Fibroblast of the conjunctiva (primary cell): ENCODE results near the gene UGT3A2.
"Not testable (repeated sequence)": the region's sequence is repeated elsewhere in the genome, so short reads cannot be mapped to it uniquely, and the experiment has no call there.

Source experiments
- DNase-seq: peaks from one replicate; pipeline ENCODE4 v3.0.0-alpha.2; 2010; ENCODE audit warnings: low read depth

UGT3A2 gene

DNA sequence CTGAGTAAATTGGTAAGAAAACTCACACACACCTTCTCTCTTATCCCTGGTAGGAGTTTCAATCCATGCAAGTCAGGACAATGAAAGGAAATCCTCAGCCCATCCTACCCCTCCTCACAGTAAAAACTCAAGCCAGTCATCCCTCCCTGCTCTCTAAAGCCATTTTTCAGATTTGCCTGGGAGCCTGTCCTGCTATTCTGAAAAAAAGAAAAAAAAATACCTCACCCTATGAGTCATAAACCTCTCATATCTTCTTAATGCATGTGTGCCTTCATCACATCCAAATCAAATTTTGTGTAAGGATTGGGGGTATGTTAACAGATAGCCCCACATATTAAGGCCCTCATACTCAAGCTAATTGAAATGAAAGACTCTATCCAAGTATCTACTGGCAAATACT is 14.1 kb downstream of the UGT3A2 start:
- DNase-seq: no peak

DNA sequence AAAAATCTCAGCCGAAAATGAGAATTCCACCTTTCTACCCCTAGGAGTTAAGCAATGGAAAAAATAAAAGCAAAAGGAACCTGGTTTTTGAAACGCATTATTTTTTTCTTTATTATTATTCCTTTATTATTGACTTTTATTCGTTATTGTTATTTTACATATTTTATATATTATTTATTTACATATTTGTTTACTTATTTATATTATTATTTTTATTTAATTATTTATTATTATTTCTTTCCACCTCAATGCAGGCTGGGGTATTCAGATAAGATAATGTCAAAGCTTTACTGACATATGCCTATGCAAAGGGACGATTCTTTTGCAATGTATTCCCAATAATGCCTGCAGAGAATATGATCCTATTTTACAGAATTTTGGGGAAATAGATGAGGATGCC is 16.7 kb downstream of the UGT3A2 start:
- no peak for DNase-seq

DNA sequence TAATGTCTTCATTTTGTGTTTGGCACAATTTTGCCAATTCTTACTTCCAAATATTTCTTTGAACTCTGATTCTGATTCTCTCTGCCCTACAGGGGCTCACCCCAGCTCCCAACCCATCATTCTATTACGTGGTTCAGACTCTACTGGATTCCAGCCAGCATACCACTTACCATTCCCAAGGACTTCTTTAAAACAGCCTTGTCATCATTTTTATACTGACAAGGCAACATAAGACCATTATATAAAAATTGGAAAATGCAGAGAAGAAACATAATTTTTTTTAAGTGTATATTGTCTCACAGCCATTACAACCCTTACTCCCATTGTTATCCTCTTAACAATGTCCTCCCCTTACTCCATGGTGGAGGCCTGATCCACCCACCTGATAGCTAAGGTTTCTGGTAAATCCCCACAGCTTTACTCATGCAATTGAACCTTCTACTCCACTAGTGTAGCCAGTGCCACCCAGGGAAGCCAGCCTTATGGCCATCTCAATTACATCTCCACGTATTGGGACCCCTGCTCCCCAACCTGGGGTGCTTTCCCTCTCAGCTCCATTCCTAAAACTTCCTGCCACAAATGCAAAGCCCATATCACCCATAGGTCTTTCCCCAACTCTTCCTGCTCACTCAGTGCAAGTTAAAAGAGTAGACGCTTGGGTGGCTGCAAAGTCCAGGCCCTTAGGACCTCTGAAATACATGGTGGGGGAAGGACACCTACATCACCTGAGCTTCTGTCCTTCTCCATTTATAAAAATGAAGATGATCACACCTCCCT is 19.1 kb downstream of the UGT3A2 start:
- no peak for DNase-seq

DNA sequence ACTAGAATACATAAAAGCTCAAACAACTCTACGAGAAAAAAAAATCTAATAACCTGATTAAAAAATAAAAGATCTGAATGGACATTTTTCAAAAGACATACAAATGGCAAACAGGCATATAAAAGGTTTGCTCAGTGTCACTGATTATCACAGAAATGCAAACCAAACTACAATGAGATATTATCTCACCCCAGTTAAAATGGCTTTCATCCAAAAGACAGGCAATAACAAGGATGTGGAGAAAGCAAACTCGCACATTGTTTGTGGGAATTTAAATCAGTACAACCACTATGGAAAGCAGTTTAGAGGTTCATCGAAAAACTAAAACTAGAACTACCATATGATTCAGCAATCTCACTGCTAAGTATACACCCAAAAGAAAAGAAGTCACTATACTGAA is 20.8 kb downstream of the UGT3A2 start:
- no peak for DNase-seq

DNA sequence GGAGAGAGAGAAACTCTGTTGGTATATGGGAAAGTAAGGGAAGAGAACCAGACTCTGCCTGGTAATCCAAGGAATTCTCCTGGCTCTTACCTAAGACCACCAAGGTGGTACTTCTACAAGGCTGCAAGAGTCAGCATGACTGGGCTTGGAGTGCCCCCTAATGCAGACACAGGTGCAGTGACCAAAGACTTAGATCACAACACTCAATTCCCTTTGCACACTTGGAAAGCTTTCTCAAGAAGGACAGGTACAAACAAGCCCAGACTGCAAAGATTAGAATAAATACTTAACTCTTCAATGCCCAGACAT is 25.2 kb downstream of the UGT3A2 start:
- no peak for DNase-seq

DNA sequence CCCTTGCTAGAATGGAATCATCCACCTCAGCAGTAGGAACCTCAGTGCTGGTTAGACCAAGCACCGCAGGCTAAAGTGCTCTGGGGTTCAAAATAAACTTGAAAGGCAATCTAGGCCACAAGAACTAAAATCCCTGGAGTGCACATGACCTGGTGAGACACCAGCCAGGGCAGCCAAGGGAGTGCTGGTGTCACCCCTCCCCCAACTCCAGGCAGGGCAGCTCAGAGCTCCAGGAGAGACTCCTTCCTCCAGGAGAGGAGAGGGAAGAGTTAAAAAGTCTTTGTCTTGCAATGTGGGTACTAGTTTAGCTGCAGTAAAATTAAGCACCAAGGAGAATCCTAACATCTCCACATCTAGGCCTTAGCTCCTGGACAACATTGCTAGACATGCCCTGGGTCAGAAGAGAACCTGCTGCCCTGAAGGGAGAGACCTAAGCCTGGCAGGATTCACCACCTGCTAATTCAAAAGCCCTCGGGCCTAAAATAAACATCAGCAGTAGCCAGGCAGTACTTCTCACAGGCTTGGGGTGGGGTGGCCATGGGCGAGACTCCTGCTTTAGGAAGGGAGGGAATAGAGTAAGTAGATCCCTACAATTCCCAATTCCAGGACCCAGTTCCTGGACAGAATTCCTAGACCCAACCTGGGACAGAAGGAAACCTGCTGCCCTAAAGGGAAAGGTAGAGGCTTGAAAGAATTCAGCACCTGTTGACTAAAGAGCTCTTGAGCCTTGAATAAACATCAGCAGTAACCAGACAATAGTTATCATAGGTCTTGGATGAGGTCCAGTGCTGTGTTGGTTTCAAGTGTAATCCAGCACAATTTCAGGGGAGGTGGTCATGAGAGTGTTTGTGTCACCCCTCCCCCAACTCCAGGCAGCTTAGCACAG is 25.8 kb downstream of the UGT3A2 start:
- no peak for DNase-seq

DNA sequence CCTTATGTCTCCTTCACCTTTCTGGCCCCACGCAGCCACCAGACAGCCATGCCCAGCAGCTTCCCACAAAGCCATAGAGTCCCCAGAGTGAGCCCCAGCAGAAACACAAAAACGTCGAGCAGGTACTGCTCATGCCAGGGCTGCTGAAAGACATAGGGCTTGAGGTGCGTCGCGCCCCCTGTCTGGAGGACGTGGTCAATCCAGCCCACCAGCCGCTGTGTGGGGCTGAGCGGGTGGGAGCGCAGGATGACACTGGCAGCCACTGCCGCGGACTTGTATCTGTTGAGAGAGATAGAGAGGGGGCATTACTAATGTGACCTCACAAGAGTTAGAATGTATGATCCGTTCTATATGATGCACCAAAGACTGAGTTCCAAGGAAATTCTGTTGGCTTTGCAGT is 31.0 kb downstream of the UGT3A2 start:
- no peak for DNase-seq

DNA sequence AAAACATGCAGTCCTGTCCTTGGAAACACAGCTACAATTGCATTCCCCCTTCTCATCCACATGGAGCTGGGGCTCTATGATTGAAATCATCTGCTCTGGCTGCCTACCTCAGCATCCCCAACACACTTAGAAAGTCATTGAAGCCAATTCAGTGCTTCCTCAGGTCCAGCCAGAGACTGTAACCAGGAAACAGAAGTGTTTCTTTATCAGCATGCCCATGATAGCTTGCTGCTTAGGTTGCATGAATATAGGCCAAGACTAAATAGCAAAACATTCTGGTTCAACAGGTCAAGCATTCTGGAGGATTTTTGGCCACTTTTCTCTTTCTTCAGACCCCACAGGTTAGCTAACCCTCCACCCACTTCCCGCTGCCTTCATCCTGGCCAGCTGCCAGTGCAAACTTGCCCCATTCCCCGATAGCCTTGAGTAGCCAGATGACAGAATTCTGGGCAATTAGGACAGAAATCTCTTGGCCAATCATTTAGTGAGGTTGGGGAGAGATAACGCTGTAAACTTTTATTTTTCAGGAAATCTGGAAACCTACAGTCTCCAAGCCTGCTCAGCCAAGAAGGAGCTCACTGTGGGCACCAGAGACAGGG is 32.0 kb downstream of the UGT3A2 start:
- not testable (repeated sequence) for DNase-seq

DNA sequence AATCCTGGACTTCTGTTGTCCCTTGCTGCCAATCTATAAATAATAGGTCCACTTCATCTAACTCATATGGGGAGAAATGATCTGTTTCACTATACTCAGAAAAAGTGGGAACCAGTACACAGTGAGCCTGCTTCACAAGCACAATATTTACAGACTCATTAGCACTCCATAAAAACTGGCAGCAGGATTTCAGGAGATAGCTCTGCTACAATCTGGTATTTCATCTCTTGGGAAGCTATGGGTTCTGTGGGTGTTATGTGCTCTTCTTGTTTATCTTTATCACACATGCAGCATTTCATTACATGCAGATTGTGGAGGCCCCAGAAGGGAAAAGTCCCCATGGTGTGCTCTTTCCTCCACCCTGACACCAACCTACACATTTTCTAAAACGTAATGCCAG is 33.2 kb downstream of the UGT3A2 start:
- no peak for DNase-seq

DNA sequence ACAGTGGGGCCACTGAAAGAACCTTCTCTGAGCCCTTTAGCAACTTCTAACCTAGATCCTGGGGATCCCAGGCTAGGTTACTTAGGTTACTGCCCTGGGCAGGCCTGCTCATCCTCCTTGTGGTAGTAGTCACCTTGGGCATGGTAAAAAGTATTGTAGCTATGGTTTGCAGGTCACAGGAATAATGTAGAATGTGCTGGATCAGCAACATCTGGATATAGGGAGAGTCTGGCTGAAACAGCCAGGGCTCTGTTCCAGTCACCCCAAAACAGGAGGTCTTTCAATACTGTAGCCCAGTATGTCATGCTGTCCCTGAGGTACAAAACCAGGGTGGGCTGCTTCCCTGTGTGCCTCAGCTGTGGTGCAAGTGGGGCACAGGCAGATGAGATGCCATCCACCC is 33.6 kb downstream of the UGT3A2 start:
- DNase-seq: no peak

DNA sequence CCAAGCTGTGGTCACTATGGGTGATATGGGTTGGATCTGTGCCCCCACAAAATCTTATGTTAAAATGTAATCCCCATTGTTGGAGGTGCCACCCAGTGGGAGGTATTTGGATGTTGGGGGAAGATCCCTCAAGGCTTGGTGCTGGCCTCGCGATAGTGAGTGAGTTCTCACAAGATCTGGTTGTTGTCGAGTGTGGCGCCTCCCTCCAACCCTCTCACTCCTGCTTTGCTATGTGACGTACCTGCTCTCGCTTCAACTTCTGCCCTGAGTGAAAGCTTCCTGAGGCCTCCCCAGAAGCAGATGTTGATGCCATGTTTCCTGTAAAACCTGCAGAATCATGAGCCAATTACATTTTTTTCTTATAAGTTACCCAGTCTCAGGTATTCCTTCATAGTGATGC is 35.5 kb downstream of the UGT3A2 start:
- no peak for DNase-seq

DNA sequence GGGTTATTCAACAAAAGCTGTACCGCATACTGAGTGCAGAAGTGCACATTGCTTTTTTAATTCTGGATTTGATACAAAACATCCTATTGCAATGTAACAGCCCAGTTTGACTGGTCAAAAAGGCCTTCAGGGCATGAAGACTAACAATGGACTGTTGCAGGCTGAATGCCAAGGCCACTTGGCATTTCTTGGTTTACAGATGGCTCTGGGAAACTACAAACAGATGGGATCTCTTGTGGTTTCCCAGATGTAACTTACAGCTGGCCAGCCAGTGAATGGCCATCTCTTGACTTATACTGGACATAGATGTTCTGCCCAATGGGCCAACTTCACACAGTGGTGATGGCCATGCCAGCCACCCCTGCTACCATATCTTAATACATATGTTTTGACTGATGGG is 36.8 kb downstream of the UGT3A2 start:
- no peak for DNase-seq

DNA sequence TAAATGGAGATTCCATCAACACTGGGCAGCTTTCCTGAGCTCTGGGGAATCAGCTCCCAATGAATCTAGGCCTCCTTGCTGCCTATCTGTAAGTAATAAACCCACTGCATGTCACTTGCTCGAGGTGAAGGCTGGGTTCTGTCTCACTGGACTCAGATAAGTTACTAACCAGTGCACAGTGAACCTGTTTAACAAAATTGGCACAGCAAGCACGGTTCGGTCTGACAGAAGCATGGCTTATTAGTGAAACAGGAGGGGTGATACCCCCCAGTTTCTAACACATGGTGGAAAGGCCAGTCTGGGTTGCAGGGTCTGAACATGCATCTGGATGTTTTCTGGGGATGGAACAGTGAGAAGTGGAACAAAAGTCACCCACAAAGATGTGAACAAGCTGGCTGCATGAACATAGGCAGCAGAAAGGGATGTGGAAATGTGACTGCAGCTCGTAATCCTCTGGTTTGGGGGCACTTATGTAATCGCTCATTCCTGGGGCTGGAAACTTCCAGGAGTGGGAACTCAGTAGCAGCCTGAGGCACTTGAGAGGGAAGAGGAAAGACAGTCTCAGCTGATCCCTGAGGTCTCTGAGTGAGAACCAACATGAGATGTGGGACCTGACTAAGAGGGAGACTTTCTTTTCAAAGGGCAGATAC is 37.7 kb downstream of the UGT3A2 start:
- DNase-seq: no peak

DNA sequence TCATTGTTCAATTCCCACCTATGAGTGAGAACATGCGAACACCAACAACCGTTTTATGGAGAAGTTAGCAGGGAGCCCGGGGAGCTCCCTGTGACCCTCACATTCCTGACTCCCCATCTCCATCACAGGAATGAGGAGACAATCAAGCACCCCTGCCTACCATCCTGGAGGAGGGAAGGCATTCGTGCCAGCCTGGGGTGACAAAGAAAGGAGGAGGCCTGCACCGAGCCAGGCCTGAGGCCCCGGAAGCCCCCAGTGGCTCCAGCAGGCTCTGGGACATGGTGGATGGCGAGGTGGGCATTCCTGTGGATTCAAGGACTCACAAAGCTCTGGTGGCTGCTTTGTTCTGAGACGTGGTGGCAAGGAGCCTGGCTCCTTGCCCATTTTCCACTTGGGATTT is 39.0 kb downstream of the UGT3A2 start:
- DNase-seq: no peak

DNA sequence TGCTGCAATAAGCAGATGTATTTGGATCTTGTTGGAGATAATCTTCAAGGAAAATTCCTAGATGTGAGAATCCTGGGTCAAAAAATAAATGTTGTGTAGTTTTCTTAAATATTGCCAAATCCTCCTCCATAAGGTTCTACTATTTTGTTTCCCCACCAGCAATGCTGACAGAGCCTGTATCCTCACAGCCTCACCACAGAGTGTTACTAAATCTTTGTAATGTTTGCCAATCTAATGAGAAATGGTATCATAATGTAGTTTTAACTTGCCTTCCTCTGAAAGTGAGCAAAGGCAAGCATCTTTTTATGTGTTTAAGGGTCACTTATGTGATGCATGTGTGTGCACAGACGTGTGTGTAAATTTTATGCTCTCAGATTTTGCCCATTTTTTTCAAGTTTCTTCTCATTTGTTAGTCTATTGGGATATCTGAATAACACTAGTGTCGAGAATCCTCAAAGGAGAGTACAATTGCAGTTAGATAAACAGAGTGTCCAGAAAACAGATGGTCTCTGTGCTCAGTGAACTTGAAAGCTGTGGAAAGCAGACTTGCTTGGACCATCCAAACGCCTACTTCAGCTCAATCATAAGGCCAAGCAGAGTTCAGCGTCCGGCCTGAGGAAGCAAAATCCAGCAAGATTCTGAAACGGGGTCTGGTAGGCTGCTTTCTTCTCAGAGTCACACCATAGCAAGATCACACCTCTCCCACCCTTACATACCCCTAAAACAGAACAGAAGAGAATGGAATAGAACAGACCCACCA is 39.8 kb downstream of the UGT3A2 start:
- DNase-seq: no peak

DNA sequence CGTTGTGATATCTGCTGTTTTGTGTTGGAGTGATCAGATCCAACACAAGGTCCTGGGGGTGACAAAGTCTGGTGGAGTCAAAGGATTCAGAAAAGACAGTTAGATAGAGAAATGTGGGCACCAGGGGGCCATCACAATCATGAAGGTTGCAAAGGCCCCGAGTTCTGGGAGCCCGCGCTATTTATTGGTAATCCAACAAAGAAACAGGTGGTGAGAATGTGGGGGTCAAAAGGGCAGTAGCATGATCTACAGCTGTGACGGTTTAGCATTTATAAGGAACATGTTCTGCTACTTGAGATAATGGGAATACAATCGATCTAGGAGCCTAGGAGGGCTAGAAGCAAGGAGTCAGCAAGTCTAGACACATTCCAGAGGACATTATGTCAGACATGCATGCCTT is 44.4 kb downstream of the UGT3A2 start:
- DNase-seq: not testable (repeated sequence)

DNA sequence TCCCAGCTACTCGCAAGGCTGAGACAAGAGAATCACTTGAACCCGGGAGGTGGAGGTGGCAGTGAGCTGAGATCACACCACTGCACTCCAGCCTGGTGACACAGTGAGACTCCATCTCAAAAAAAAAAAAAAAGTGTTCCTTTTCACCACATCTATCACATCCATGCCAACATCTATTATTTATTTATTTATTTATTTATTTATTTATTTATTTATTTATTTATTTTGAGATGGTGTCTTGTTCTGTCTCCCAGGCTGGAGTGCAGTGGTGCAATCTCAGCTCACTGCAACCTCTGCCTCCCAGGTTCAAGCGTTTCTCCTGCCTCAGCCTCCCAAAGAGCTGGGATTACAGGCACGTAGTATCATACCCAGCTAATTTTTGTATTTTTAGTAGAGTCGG is 47.1 kb downstream of the UGT3A2 start:
- not testable (repeated sequence) for DNase-seq

DNA sequence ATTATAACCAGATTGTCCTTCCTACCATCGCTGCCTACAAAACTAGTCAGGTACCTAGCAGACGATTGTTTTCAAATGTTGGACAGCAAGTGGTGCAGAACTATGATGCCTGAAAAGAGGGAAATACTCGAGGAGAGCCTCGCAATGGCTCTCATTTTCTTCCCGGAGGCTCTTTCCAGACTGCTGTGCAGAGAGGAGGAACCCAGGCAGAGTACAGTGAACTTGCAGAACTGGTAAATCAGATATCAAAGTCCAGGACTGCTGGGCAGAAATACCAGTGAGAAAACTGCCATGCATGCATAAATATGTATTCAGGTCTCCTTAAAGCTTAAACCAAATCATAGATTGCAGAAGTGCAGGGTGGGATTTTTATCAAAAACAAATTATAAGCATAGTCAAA is 49.1 kb downstream of the UGT3A2 start:
- DNase-seq: no peak

DNA sequence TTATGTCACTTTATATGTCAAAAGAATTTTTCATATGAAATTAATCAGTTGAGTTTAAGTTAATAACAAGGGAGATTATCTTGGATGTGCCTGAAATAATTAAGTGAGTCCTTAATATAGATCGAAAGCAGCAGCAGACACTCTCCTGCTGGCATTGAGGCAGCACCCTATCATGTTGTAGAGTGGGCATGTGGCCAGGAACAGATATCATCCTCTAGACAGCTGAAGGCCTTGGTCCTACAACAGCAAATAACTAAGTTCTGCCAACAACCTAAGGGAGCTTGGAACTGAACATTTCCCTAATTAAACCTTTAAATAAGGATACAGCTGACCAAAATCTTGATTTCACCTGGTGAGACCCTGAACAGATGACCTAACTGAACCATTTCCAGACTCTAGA is 49.7 kb downstream of the UGT3A2 start:
- no peak for DNase-seq

DNA sequence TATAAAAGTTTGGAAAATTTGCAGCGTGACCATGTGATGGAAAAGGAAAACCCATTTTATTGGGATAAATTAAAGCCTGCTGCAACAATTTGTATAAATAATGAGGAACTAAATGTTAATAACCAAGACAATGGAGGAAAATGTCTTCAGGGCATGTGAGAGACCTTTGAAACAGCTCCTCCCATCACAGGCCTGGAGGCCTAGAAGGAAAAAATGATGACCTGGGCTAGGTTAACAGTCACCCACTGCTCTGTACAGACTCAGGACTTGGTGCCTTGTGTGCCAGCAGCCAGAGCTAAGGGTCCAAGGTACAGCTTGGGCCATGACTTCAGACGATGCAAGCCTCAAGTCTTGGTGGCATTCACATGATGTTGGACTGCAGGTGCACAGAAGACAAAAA is 53.5 kb downstream of the UGT3A2 start:
- DNase-seq: no peak

DNA sequence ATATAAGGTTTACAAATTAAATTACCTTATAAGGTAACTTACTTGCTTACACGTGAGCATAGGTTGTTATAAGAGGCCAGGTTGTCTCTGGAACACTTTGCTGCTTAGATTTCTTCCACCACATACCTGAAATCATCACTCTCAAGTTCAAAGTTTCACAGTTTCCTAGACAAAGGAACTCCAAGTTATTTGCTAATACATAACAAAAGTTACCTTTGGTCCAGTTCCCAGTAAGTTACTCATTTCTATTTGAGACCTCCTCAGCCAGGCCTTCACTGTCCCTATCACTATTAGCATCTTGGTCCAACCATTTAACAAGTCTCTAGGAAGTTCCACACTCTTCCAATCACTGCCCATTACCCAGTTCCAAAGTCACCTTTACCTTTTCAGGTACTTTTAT is 57.0 kb downstream of the UGT3A2 start:
- DNase-seq: no peak

DNA sequence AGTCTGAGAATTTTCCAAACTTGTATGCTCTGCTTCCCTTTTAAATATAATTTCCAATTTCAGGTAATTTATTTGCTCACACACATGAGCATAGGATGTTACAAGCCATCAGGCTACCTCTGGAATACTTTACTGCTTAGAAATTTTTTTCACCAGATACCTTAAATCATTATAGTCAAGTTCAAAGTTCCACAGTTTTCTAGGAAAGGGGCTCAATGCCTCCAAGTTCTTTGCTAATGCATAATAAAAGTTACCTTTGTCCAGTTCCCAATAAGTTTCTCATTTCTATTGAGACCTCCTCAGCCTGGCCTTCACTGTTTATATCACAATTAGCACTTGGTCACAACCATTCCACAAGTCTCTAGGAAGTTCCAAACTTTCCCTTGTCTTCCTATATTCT is 59.3 kb downstream of the UGT3A2 start:
- DNase-seq: no peak
